ENCODE measurements around the gene OAS2.

DNA sequence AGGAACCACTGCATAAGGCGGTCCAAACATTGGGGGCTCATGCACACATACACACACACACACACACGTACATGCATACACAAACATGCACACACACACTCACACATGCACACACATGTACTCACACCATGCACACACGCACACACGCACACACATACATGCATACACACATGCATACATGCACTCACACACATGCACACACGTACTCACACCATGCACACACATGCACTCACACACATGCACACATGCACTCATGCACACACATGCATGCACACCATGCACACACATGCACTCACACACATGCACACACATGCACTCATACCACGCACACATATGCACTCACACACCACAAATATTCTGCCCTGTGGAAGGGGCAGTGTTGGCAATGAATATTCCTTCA, 22.1 kb downstream of the OAS2 start:
- TF ChIP-seq CTCF (conservative IDR thresholded peaks at IDR 0.05; ENCODE audit: low read depth, low read length) (no peak), POLR2A (IDR thresholded peaks at IDR 0.05; ENCODE audit: low read depth, low read length) (no peak), RAD21 (IDR thresholded peaks at IDR 0.05; ENCODE audit: low read length) (no peak), SMC3 (IDR thresholded peaks at IDR 0.05; ENCODE audit: low read depth, low read length) (no peak), BHLHE40 (IDR thresholded peaks at IDR 0.05; ENCODE audit: low read depth, low read length) (no peak), CEBPB (IDR thresholded peaks at IDR 0.05; ENCODE audit: low read depth, low read length) (no peak), MAZ (IDR thresholded peaks at IDR 0.05; ENCODE audit: borderline replicate concordance, low read depth, low read length) (no peak), RFX5 (IDR thresholded peaks at IDR 0.05; ENCODE audit: low read depth, low read length) (no peak), MXI1 (IDR thresholded peaks at IDR 0.05; ENCODE audit: borderline replicate concordance, low read depth, low read length) (no peak), RCOR1 (IDR thresholded peaks at IDR 0.05; ENCODE audit: insufficient replicate concordance, low read length) (no peak), FOS (IDR thresholded peaks at IDR 0.05; ENCODE audit: low read depth, low read length) (no peak), USF2 (IDR thresholded peaks at IDR 0.05; ENCODE audit: low read depth, low read length) (no peak), MAFK (IDR thresholded peaks at IDR 0.05; ENCODE audit: low read depth, low read length) (no peak)
